NCI-H1436 (cell line): ENCODE measurements around the gene PCDHA9.
"Not testable (repeated sequence)": the region's sequence is repeated elsewhere in the genome, so short reads cannot be mapped to it uniquely, and the experiment has no call there.

ENCODE experiments used
- DNase-seq: peaks from one replicate; lab custom pipeline; 2025; lab: John Stamatoyannopoulos, UW

The PCDHA9 gene, protein sequence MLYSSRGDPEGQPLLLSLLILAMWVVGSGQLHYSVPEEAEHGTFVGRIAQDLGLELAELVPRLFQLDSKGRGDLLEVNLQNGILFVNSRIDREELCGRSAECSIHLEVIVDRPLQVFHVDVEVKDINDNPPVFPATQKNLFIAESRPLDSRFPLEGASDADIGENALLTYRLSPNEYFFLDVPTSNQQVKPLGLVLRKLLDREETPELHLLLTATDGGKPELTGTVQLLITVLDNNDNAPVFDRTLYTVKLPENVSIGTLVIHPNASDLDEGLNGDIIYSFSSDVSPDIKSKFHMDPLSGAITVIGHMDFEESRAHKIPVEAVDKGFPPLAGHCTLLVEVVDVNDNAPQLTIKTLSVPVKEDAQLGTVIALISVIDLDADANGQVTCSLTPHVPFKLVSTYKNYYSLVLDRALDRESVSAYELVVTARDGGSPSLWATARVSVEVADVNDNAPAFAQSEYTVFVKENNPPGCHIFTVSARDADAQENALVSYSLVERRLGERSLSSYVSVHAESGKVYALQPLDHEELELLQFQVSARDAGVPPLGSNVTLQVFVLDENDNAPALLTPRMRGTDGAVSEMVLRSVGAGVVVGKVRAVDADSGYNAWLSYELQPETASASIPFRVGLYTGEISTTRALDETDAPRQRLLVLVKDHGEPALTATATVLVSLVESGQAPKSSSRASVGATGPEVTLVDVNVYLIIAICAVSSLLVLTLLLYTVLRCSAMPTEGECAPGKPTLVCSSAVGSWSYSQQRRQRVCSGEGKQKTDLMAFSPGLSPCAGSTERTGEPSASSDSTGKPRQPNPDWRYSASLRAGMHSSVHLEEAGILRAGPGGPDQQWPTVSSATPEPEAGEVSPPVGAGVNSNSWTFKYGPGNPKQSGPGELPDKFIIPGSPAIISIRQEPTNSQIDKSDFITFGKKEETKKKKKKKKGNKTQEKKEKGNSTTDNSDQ

DNA sequence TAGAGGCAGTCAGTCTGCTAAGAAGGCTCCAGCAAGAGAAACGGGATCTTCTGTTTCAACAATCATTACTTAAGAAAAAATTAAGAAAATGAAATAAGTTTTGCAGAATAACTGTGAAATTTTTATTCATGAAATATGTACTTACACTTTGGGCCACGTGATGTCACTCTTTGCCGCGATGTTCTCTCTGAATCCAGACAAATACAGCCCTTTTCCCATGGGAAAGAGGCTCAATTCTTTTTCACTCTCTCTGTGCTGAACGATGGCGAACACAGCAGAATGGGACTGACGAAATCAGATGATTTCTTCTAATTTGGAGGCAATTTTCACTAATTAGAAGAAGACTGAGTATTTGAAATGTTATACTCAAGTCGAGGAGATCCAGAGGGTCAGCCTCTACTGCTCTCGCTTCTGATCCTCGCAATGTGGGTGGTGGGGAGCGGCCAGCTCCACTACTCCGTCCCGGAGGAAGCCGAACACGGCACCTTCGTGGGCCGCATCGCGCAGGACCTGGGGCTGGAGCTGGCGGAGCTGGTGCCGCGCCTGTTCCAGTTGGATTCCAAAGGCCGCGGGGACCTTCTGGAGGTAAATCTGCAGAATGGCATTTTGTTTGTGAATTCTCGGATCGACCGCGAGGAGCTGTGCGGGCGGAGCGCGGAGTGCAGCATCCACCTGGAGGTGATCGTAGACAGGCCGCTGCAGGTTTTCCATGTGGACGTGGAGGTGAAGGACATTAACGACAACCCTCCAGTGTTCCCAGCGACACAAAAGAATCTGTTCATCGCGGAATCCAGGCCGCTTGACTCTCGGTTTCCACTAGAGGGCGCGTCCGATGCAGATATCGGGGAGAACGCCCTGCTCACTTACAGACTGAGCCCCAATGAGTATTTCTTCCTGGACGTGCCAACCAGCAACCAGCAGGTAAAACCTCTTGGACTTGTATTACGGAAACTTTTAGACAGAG is at the start of gene PCDHA9:
Gene PCDHA9 (plus strand): TSS at position 244 of the 964 bp plus-strand sequence. CDS start 114 bp downstream, at position 358.
- DNase-seq: peak; percentile 67

DNA sequence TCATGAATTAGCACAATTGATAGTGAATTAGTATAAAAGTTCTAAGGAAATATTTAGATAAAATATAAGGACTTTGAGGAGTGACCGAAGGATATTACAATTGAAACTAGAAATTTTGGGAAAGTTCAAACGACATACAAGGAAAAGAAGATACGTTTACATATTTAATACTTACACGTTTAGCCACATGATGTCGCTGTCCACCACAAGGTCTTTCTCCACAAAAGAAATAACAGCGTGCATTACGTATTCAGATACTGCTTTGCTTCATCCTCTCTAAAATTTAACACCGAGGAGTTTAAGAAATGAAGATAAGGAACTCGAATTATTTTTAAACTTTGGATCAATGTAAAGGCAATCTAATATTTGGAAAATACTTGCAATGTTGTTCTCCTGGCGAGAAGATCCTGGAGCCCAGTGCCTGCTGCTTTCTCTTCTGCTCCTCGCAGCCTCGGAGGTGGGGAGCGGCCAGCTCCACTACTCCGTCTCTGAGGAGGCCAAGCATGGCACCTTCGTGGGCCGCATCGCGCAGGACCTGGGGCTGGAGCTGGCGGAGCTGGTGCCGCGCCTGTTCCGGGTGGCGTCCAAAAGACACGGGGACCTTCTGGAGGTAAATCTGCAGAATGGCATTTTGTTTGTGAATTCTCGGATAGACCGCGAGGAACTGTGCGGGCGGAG is 47.2 kb upstream of the PCDHA9 start, which contains the start of gene PCDHA3:
Gene PCDHA3 (plus strand): TSS at position 242 of the 678 bp plus-strand sequence.
- no peak for DNase-seq

- DNase-seq: no peak
Observed at GRCh38 chr5:140801494-140801841, 46.7 kb upstream of the PCDHA9 start.

GRCh38 chr5:140802381-140802780 is 45.8 kb upstream of the PCDHA9 start:
- not testable (repeated sequence) for DNase-seq

DNA sequence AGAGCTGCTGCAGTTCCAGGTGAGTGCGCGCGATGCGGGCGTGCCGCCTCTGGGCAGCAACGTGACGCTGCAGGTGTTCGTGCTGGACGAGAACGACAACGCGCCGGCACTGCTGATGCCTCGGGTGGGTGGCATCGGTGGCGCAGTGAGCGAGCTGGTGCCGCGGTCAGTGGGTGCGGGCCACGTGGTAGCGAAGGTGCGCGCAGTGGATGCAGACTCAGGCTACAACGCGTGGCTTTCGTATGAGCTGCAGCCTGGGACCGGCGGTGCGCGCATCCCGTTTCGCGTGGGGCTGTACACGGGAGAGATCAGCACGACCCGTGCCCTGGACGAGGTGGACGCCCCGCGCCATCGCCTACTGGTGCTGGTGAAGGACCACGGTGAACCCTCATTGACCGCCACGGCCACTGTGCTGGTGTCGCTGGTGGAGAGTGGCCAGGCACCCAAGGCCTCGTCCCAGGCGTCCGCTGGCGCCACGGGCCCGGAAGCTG is 45.4 kb upstream of the PCDHA9 start:
- no peak for DNase-seq

DNA sequence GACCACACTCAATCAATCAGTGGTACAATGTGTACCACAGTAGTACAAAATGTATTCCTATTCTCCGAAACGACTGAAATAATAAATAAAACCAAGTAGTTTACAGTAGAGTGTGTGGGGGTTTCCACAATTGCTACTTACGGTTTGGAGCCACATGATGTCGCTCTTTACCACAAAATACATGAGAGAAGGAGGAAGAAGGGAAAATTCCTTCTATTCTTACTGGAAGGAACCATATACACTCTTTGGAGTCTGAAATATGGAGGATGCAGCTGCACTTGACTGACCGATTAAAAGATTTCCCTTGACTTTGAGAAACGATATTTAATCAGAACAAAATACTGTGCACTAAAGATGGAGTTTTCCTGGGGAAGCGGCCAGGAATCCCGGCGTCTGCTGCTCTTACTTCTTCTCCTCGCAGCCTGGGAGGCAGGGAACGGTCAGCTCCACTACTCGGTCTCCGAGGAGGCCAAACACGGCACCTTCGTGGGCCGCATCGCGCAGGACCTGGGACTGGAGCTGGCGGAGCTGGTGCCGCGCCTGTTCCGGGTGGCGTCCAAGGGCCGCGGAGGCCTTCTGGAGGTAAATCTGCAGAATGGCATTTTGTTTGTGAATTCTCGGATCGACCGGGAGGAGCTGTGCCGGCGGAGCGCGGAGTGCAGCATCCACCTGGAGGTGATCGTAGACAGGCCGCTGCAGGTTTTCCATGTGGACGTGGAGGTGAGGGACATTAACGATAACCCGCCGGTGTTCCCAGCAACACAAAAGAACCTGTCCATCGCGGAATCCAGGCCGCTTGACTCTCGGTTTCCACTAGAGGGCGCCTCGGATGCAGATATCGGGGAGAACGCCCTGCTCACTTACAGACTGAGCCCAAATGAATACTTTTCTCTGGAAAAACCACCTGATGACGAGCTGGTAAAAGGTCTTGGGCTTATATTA is 41.1 kb upstream of the PCDHA9 start, which contains the start of gene PCDHA4:
Gene PCDHA4 (plus strand): TSS at position 235 of the 942 bp plus-strand sequence.
- DNase-seq: peak; percentile 40

DNA sequence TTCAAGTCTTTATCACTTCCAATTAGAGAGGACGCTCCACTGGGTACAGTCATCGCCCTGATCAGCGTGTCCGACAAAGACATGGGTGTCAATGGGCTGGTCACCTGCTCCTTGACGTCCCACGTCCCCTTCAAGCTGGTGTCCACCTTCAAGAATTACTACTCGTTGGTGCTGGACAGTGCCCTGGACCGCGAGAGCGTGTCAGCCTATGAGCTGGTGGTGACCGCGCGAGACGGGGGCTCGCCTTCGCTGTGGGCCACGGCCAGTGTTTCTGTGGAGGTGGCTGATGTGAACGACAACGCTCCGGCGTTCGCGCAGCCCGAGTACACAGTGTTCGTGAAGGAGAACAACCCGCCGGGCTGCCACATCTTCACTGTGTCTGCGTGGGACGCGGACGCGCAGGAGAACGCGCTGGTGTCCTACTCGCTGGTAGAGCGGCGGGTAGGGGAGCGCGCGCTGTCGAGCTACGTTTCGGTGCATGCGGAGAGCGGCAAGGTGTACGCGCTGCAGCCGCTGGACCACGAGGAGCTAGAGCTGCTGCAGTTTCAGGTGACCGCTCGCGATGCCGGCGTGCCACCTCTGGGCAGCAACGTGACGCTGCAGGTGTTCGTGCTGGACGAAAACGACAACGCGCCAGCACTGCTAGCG is 39.8 kb upstream of the PCDHA9 start:
- DNase-seq: not testable (repeated sequence)

DNA sequence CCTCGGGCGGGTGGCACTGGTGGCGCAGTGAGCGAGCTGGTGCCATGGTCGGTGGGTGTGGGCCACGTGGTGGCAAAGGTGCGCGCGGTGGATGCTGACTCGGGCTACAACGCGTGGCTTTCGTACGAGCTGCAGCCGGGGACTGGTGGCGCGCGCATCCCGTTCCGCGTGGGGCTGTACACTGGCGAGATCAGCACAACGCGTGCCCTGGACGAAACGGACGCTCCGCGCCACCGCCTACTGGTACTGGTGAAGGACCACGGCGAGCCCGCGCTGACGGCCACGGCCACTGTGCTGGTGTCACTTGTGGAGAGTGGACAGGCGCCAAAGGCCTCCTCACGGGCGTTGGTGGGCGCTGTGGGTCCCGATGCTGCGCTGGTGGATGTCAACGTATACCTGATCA is 39.3 kb upstream of the PCDHA9 start:
- DNase-seq: no peak

GRCh38 chr5:140821375-140822280 is 26.6 kb upstream of the PCDHA9 start, which contains the start of gene PCDHA5:
Gene PCDHA5, plus strand, starts transcription at chr5:140821613.
- DNase-seq: peak; percentile 63

DNA sequence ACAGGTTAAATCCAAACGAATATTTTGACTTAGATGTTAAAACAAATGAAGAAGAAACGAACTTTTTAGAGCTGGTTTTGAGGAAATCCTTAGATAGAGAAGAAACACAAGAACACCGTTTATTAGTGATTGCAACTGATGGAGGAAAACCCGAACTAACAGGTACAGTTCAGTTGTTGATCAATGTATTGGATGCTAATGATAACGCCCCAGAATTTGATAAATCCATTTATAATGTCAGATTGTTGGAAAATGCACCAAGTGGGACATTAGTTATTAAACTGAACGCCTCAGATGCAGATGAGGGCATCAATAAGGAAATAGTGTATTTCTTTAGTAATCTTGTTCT is 25.9 kb upstream of the PCDHA9 start:
- no peak for DNase-seq

DNA sequence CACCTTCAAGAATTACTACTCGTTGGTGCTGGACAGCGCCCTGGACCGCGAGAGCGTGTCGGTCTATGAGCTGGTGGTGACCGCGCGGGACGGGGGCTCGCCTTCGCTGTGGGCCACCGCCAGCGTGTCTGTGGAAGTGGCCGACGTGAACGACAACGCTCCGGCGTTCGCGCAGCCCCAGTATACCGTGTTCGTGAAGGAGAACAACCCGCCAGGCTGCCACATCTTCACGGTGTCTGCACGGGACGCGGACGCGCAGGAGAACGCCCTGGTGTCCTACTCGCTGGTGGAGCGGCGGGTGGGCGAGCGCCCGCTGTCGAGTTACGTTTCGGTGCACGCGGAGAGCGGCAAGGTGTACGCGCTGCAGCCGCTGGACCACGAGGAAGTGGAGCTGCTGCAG is 25.2 kb upstream of the PCDHA9 start:
- DNase-seq: not testable (repeated sequence)

- no peak for DNase-seq
Observed at GRCh38 chr5:140823475-140823874, 24.7 kb upstream of the PCDHA9 start.

DNA sequence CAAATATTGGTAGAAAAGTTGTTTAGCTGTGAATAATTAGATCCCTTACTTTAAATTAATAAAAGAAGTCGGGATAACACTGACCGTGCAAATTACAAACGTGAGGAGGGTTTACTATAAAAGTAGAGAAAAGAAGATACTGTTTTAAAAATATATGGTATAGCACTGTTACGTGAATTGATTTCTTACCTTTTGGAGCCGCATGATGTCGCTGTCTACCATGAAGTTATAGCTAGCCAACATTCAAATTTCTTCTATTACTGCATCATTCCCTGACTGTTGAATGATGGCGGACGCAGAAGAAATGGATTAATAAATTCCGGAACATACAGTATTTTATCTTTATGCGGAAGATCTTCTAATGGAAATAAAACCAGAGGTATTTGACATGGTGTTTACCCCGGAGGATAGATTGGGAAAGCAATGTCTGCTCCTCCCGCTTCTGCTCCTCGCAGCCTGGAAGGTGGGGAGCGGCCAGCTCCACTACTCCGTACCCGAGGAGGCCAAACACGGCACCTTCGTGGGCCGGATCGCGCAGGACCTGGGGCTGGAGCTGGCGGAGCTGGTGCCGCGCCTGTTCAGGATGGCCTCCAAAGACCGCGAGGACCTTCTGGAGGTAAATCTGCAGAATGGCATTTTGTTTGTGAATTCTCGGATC is 20.3 kb upstream of the PCDHA9 start, which contains the start of gene PCDHA6:
Gene PCDHA6 (plus strand): TSS at position 257 of the 658 bp plus-strand sequence. CDS start 132 bp downstream, at position 389.
- no peak for DNase-seq

DNA sequence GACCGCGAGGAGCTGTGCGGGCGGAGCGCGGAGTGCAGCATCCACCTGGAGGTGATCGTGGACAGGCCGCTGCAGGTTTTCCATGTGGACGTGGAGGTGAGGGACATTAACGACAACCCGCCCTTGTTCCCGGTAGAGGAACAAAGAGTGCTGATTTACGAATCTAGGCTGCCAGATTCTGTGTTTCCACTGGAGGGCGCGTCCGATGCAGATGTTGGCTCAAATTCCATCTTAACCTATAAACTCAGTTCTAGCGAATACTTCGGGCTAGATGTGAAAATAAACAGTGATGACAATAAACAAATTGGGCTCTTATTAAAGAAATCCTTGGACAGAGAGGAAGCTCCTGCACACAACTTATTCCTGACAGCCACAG is 19.8 kb upstream of the PCDHA9 start:
- DNase-seq: no peak

DNA sequence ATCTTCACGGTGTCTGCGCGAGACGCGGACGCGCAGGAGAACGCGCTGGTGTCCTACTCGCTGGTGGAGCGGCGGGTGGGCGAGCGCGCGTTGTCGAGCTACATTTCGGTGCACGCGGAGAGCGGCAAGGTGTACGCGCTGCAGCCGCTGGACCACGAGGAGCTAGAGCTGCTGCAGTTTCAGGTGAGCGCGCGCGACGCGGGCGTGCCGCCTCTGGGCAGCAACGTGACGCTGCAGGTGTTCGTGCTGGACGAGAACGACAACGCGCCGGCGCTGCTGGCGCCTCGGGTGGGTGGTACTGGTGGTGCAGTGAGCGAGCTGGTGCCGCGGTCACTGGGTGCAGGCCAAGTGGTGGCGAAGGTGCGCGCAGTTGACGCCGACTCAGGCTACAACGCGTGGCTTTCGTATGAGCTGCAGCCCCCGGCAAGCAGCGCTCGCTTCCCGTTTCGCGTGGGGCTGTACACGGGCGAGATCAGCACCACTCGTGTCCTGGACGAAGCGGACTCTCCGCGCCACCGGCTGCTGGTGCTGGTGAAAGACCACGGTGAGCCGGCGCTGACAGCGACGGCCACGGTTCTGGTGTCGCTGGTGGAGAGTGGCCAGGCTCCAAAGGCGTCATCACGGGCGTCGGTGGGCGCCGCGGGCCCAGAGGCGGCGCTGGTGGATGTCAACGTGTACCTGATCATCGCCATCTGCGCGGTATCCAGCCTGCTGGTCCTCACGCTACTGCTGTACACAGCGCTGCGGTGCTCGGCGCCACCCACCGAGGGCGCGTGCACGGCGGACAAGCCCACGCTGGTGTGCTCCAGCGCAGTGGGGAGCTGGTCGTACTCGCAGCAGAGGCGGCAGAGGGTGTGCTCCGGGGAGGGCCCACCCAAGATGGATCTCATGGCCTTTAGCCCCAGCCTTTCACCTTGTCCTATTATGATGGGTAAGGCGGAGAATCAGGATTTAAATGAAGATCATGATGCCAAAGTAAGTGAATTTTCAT is 18.4 kb upstream of the PCDHA9 start:
- DNase-seq: not testable (repeated sequence)

- no peak for DNase-seq
Observed at GRCh38 chr5:140833993-140834392, 14.2 kb upstream of the PCDHA9 start, which contains the start of gene PCDHA7. Gene PCDHA7, plus strand, starts transcription at chr5:140834269. Its CDS starts 115 bp downstream, at chr5:140834384.
